ENCODE data around the gene GDI2.

The GDI2 gene

DNA sequence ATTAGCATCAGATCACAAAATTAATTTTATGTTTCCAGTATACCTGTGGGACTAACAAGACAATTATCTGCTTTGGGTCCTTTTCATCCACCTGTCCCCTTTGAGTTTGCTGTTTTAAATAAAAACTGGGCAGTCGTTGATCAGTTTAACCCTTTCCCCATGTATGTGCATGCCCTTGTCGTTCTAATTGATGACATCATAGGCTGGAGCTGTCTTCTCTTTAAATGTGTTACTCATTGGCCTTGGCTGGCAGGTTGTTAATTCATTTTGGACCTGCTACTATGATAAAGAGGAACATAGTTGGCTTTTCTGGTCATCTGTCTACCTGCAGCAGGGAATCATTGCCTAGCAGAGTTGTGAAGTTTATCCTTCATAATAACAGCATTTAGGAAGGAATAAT lies 74.8 kb downstream of the GDI2 start:
- DNase-seq: no peak

DNA sequence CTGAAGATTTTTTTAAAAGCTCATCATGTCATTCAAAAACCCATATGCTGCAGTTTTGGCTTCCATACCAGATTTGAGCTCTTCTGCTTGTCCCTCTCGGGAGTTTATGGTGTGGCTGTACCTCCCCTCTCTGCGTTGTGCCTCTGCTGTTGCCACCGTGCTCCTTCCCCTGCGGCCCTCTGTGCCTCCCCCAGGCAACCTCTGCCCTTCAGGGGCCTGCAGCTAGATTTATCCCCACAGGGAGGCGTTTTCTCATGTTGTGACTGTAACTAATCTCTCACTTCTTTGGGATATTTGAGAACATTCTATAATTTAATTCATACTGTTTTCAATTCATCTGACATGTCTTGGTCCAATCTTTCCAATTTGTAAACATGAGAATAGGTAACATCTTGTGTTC lies 75.9 kb downstream of the GDI2 start:
- DNase-seq: no peak

DNA sequence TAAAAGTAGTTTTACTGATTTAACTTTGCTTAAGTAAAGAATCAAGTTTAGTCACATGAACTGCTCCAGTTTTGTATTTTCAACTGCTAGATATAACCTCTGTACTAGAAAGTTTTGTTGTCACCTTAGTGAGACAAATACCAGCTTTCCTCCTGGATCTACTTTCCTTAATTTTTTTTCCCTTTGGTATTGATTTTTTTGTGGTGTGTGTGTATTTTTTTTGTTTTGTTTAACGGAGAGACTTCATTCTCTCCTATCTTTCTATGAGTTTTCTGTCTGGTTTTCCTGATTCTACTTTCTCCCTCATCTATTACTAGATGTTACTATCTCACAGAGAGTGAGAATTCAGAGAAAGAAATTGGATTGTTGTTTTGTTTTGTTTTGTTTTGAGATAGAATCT lies 76.6 kb downstream of the GDI2 start:
- DNase-seq: no peak

DNA sequence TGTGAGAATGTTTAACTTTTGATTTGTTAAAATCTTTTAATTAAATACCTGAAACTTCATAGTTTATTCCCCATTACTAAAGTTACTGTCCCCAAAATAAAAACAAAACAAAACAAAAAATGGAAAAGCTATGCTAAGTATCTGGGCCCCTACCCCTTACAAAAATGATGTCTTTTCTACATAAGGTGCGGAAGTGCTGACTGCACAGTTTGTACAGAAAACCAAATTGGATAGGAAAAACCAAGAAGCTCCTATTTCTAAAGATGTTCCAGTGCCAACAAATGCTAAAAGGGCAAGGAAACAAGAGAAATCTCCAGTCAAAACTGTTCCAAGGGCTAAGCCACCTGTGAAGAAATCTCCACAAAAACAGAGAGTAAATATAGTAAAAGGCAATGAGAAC lies 78.1 kb downstream of the GDI2 start:
- no peak for DNase-seq

DNA sequence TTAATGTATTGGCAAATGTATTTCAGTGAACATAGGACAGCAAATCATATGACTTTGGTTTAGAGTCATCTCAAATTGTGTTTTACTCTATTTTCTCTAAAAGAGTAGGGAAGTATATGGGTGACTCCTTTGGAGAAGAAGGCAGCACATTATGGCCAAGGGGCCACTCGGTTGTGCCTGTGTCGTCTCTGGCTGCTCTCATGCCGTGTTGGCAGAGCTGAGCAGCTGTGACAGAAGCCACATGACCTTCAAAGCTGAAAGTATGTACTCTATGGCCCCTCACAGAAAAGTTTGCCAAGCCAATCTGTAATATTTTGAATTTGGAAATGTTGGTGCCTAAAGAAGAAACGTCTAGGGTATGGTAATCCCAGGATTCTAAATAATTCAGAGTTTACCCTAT lies 81.1 kb downstream of the GDI2 start:
- no peak for DNase-seq

DNA sequence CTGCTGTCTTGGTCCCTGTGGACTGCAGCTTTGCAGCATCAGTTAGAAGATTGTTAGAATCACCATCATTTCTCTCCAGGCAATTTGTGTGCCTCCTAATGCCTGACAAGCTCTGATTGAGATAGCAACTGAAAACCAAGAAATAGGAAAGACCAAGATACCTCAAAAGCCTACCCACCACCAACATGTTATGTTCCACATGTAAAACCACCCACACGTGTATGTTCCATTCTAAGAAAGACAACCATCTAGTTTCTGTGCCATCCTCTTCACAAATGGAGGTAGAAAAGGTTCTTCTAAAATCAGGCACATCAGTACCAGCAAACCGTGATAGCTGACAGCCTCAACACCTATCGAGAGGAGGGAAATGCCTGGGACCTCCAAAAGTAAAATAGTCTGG lies 81.7 kb downstream of the GDI2 start:
- no peak for DNase-seq

DNA sequence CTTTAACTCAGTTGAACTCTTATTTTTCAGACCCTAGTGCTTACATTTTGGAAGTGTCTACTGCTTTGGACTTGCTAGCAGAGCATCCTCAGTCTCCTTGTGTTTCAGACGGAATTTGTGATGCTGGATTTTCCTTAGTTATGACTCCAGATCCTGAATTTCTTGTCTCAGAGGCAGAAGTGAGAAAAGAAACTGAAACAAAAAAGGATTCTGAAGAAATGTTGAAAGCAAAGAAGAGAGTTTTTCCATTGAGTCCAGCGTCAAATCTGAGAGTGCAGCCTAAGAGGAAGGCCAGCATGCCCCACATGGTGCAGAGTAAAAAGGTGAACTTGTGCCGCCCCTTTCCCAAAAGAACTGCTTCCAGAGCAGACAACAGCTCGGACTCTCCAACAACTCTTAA lies 82.5 kb downstream of the GDI2 start:
- DNase-seq: no peak

DNA sequence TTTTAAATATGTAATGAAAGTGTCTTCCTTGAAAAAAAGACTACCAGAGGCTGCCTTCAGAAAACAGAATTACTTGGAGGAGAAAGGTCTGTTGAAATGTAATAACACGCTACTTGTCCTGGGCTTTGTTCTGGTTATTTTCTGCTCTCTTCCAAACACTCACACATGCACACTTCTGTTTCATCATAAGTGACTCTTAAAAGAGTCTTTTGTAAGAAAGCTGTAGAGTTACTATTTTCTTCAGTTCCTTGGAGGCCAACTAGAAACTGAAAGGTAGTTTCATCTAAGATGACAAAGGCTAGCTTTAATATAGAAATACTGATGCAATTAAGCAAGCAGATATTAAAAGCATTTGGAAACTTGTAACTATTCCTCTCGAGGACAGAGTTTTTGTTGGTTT lies 89.5 kb downstream of the GDI2 start:
- DNase-seq: no peak

DNA sequence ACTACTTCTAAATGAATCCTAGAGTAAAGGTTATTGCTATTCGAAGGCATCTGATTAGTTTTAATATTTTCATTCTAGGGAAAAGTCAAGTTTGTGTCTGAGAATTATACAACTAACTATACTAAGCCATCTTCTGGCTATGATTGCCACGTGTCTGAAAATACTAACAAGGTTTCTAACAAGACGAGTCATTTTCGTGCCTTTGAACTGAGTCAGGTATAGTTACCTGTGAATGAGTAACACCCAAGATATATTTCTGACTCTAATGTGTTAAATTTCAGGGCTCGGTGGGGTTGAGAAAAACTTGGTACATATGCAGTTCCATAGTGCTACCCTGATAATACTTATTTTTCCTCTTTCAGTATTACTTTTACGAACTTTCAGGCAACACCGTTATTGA lies 93.1 kb downstream of the GDI2 start:
- DNase-seq: no peak

DNA sequence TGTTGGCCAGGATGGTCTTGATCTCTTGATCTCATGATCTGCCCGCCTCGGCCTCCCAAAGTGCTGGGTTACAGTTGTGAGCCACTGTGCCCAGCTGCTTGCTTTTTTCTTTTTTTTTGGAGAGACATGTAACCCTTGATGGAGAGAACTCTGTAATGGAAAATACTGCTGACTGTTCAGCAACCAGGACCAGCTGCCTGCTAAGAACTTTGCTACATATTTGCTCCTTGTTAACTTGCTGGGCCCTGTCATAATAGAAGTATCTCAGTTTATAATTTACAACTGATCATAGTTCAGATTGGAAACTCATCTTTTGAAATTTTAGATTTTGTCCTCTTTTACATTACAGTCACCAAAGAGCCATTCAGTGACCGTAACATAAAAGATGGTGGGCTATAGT lies 93.7 kb downstream of the GDI2 start:
- DNase-seq: no peak

Data from activated gamma-delta T cell (primary cell).